Liver (tissue), 3 donors: Measurements from ENCODE around the gene TNFRSF12A.

Experiments
- FOXA2 ChIP-seq: IDR thresholded peaks from 2 replicates; pipeline ENCODE4 v1.6.1; 2016; ENCODE audit warnings: antibody characterized with exemption
- GABPA ChIP-seq, 2 donors: IDR thresholded peaks in 1 of 2; conservative IDR thresholded peaks in 1 of 2; 2 replicates each; pipeline ENCODE4 v1.6.1; 2016; ENCODE audit warnings: antibody characterized with exemption in 2 of 2, mild to moderate bottlenecking in 1 of 2, moderate library complexity in 1 of 2
- JUND ChIP-seq, 2 donors: IDR thresholded peaks; 2 replicates each; pipeline ENCODE4 v1.6.1; 2016; ENCODE audit warnings: antibody characterized with exemption in 2 of 2
- RAD21 ChIP-seq, 2 donors: IDR thresholded peaks; 2 replicates each; pipeline ENCODE4 v1.6.1; 2016; ENCODE audit warnings: antibody characterized with exemption in 2 of 2, mild to moderate bottlenecking in 2 of 2
- RXRA ChIP-seq, 2 donors: IDR thresholded peaks; 2 replicates each; pipeline ENCODE4 v1.6.1; 2017 to 2018; ENCODE audit warnings: antibody characterized with exemption in 2 of 2, mild to moderate bottlenecking in 1 of 2
- TAF1 ChIP-seq: conservative IDR thresholded peaks from 2 replicates; pipeline ENCODE4 v1.6.1; 2016; ENCODE audit warnings: antibody characterized with exemption, mild to moderate bottlenecking
- YY1 ChIP-seq: IDR thresholded peaks from 2 replicates; pipeline ENCODE4 v1.6.1; 2016; ENCODE audit warnings: antibody characterized with exemption, mild to moderate bottlenecking
- TF ChIP-seq, protein P1 (sequence below): IDR thresholded peaks from 2 replicates; pipeline ENCODE4 v1.6.1; 2016; ENCODE audit warnings: antibody characterized with exemption, mild to moderate bottlenecking
- TF ChIP-seq, protein P2 (sequence below): fragments of 150-350 bp; IDR thresholded peaks from 2 replicates; pipeline ENCODE4 v1.5.1; 2017; ENCODE audit warnings: improper control_type of control experiment, low read depth, low read length; ENCODE audit not compliant: missing input control
- donor health status: healthy.
- donor health status: healthy.

DNA sequence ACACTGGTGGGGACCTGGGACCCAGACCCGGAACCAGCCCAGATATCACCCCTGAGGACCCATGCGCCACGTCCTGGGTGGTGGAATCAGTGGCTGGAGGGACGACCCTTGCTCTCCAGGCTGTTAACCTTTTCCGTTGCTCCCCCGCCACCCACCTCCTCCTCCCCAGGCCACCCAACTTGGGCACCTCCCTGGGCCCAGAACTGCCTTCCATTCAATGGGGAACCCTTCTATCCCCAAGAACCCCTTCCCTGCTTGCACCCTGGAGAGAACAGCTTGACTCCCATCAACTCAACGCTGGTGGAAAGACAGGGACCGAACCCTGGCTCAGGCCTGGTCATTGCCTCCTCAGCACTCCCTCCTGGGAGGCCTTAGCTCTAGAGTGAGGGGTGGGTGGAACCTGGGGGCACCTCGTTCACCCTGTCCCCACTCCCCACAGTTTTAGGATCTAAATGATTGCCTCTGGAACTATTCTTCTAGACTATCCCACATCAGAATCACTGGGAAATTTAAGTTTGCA lies 39.6 kb downstream of the TNFRSF12A start:
- TF ChIP-seq RAD21 (IDR thresholded peaks at IDR 0.05) (no peak), TAF1 (no peak), JUND (IDR thresholded peaks at IDR 0.05) (no peak), RXRA (IDR thresholded peaks at IDR 0.05) (no peak), GABPA (IDR thresholded peaks at IDR 0.05 in 1 of 2, conservative IDR thresholded peaks at IDR 0.05 in 1 of 2) (no peak), FOXA2 (no peak), YY1 (no peak)
- TF ChIP-seq, protein P1, sequence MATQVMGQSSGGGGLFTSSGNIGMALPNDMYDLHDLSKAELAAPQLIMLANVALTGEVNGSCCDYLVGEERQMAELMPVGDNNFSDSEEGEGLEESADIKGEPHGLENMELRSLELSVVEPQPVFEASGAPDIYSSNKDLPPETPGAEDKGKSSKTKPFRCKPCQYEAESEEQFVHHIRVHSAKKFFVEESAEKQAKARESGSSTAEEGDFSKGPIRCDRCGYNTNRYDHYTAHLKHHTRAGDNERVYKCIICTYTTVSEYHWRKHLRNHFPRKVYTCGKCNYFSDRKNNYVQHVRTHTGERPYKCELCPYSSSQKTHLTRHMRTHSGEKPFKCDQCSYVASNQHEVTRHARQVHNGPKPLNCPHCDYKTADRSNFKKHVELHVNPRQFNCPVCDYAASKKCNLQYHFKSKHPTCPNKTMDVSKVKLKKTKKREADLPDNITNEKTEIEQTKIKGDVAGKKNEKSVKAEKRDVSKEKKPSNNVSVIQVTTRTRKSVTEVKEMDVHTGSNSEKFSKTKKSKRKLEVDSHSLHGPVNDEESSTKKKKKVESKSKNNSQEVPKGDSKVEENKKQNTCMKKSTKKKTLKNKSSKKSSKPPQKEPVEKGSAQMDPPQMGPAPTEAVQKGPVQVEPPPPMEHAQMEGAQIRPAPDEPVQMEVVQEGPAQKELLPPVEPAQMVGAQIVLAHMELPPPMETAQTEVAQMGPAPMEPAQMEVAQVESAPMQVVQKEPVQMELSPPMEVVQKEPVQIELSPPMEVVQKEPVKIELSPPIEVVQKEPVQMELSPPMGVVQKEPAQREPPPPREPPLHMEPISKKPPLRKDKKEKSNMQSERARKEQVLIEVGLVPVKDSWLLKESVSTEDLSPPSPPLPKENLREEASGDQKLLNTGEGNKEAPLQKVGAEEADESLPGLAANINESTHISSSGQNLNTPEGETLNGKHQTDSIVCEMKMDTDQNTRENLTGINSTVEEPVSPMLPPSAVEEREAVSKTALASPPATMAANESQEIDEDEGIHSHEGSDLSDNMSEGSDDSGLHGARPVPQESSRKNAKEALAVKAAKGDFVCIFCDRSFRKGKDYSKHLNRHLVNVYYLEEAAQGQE: no peak
- TF ChIP-seq, protein P2, sequence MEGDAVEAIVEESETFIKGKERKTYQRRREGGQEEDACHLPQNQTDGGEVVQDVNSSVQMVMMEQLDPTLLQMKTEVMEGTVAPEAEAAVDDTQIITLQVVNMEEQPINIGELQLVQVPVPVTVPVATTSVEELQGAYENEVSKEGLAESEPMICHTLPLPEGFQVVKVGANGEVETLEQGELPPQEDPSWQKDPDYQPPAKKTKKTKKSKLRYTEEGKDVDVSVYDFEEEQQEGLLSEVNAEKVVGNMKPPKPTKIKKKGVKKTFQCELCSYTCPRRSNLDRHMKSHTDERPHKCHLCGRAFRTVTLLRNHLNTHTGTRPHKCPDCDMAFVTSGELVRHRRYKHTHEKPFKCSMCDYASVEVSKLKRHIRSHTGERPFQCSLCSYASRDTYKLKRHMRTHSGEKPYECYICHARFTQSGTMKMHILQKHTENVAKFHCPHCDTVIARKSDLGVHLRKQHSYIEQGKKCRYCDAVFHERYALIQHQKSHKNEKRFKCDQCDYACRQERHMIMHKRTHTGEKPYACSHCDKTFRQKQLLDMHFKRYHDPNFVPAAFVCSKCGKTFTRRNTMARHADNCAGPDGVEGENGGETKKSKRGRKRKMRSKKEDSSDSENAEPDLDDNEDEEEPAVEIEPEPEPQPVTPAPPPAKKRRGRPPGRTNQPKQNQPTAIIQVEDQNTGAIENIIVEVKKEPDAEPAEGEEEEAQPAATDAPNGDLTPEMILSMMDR: no peak
